Right ventricle myocardium superior (tissue), 1 donor: ENCODE measurements around the gene VCAM1. TPM values are rescaled to one million over a fixed set of nuclear protein-coding genes. Genes with fewer than 3 reads are reported as not detected.
A peak's percentile ranks its signal among the peaks of the same experiment; 100 is the strongest.
"Not testable (repeated sequence)": the region's sequence is repeated elsewhere in the genome, so short reads cannot be mapped to it uniquely, and the experiment has no call there.

ENCODE experiments used
- ATAC-seq: fragments of 200-7000 bp; cut with Tn5 transposase; one replicate; pipeline ENCODE4 v1.9.1; 2020; ENCODE audit warnings: mild to moderate bottlenecking; ENCODE audit not compliant: poor library complexity
- DNase-seq: peaks from one replicate; pipeline ENCODE4 v3.0.0-alpha.2; 2020
- intact Hi-C: fragments of 100-400 bp; cut with DNase I; formaldehyde crosslinking; loops from one replicate; pipeline ENCODE4 v1.11.2; 2022
- long read RNA-seq: library from polyadenylated mRNA; unstranded; transcript quantifications from one replicate; pipeline ENCODE4 v2.0.0, GENCODE V29; 2021
- total RNA-seq: library from RNA; stranded (reverse); fragmentation: NEBNext Ultra II Directional; extraction: Animal tissue kit (Norgen Biotek cat#: 25700); gene quantifications from one replicate; pipeline ENCODE4 v1.2.1, GENCODE V29; 2021
- donor health status: DM: no; HTN: yes; CAD: no; lungs with severe emphysema.

The VCAM1 gene, protein sequence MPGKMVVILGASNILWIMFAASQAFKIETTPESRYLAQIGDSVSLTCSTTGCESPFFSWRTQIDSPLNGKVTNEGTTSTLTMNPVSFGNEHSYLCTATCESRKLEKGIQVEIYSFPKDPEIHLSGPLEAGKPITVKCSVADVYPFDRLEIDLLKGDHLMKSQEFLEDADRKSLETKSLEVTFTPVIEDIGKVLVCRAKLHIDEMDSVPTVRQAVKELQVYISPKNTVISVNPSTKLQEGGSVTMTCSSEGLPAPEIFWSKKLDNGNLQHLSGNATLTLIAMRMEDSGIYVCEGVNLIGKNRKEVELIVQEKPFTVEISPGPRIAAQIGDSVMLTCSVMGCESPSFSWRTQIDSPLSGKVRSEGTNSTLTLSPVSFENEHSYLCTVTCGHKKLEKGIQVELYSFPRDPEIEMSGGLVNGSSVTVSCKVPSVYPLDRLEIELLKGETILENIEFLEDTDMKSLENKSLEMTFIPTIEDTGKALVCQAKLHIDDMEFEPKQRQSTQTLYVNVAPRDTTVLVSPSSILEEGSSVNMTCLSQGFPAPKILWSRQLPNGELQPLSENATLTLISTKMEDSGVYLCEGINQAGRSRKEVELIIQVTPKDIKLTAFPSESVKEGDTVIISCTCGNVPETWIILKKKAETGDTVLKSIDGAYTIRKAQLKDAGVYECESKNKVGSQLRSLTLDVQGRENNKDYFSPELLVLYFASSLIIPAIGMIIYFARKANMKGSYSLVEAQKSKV
- total RNA-seq, result 2.5 TPM
- long read RNA-seq, partial matches to known transcripts, result 0 of 4 reads
- long read RNA-seq, other reads (novel, unspliced or antisense), result 0 of 4 reads

DNA sequence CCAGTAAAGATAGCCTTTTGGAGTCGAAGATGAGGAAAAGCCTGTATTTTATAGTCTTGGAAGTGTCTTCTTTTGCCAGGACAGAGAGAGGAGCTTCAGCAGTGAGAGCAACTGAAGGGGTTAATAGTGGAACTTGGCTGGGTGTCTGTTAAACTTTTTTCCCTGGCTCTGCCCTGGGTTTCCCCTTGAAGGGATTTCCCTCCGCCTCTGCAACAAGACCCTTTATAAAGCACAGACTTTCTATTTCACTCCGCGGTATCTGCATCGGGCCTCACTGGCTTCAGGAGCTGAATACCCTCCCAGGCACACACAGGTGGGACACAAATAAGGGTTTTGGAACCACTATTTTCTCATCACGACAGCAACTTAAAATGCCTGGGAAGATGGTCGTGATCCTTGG is at the start of gene VCAM1:
TSS of gene VCAM1 (plus strand) at position 253 of the 400 bp plus-strand sequence. CDS start at position 372, 119 bp downstream.
- DNase-seq, result no peak
- peak; percentile 62 for ATAC-seq
- intact Hi-C loops, result no loop called here

- ATAC-seq (no peak), DNase-seq (no peak)
- intact Hi-C loops, result no loop called here
Measured at GRCh38 chr1:100670083-100670482, 49.5 kb upstream of the VCAM1 start.

DNA sequence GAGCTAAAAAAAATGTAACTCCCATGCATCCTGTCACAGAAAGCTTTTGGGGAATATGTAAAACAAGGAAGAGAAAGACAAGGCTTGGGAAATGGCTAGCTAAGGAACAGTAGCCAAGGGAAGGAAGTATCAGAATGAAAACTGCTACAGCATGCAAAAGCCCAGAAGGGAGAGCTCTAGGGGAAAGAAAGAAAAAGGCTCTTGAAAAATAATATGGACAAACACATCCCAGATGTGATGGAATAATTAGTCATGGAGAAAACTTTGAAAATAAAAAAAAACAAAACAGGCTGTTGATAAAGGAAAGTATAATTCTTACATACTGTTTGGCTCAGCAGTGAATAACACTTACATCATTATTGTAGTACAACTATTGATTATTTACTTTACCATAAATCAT is 47.9 kb upstream of the VCAM1 start:
- intact Hi-C loops, result no loop called here
- ATAC-seq, result no peak
- DNase-seq, result no peak

GRCh38 chr1:100683448-100684349 is 35.8 kb upstream of the VCAM1 start:
- intact Hi-C loops, result no loop called here
- DNase-seq (no peak), ATAC-seq (no peak)

GRCh38 chr1:100699744-100700143 is 19.8 kb upstream of the VCAM1 start:
- intact Hi-C loops, result no loop called here
- ATAC-seq (no peak), DNase-seq (no peak)

- intact Hi-C loops, result no loop called here
- no peak for DNase-seq
- no peak for ATAC-seq
Measured at GRCh38 chr1:100700586-100700985, 19.0 kb upstream of the VCAM1 start.

- ATAC-seq (no peak), DNase-seq (no peak)
- intact Hi-C loops, result no loop called here
Measured at GRCh38 chr1:100703052-100703451, 16.5 kb upstream of the VCAM1 start.

DNA sequence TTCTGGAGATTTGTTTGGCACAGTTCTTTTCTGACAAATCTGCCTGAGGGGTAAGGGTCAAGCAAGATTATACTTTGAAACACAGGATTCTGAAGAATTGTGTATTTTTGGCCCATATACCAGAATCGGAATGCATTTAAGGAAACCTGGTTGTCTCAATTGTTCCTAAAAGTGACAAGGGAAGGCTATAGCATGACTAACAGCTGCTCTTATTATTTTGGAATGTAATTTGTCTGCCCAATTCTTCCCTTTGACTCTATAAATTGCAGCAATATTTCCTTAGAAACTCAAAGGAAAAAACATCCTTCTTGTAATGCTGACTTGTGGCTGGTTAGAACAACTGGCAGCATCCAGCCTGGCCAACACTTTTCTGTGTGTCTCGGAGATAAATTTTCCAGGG is 15.8 kb upstream of the VCAM1 start:
- no peak for ATAC-seq
- intact Hi-C loops, result no loop called here
- no peak for DNase-seq

GRCh38 chr1:100704473-100704872 is 15.1 kb upstream of the VCAM1 start:
- intact Hi-C loops, result no loop called here
- no peak for DNase-seq
- no peak for ATAC-seq

DNA sequence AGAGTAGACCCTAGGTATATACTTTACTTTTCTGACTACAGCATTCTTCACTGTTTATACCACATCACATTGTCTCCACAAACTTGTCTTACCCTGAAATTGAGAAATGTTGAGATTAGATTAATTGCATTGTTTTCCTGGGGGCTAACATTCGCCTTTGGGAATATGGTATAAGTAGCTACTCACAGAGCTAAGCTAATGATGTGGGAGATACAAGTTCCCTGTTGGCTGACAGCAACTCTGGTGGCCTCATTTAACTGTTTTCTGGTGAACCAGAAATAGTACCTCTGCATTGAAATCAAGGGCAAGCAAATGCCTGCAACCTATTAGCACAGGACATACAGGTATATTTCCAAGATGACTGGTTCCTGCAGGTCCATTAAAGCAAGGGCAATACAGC is 13.2 kb upstream of the VCAM1 start:
- intact Hi-C loops, result no loop called here
- ATAC-seq, result no peak
- DNase-seq, result no peak

DNA sequence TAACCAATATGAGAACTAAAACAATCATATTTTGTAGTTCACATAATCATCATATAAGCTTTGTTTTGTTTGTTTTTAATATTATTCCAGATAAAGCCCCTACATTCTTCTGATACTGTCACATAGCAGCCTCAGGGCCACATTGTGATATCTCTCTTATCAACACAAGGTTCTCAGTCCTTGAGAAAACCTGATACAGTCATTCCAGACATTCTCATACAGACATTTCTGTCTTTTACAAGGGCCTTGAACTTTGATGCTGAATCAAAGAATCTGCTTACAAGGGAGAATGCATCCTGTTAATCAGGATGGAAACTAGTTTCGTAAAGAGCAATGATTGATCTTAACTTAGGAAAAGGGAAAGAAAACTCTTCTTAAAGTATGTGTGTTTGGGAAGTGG is 12.7 kb upstream of the VCAM1 start:
- ATAC-seq, result no peak
- intact Hi-C loops, result no loop called here
- no peak for DNase-seq

- intact Hi-C loops, result no loop called here
- DNase-seq, result no peak
- ATAC-seq, result no peak
Measured at GRCh38 chr1:100708476-100709062, 11.0 kb upstream of the VCAM1 start.

DNA sequence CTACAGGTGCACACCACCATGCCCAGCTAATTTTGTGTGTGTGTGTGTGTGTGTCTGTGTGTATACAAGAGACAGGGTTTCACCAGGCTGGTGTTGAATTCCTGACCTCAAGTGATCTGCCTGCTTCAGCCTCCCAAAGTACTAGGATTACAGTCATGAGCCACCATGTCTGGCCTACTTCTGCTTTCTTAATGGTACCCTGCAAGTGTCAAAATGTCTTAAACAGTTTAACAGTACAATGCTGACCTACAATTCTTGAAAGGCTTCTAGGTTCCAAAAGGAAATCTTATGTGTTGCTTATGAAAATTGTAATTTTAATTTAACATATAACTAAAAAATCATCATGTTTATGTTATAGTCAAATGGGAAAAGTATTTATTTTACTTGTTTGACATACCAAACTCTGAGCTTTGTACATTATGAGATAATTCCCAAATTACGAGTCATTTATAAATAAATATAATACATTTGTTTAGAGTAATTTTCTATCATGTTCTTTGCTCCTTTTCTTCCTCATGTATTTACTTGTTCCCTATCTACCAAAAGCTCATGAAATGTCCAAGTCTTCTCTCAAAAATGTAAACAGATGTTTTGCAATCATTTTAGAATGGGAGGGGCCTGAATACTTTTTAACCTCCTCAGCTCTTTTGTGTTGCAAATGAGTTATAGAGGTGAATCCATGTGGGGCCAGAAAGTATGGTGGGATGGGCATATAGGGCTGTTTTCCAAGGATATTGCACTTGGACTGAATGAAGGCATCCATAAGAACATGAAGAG is 8.4 kb upstream of the VCAM1 start:
- no peak for ATAC-seq
- DNase-seq, result no peak
- intact Hi-C loops, result no loop called here

- DNase-seq, intact Hi-C loops, ATAC-seq: not testable (repeated sequence)
Measured at GRCh38 chr1:100713027-100713426, 6.5 kb upstream of the VCAM1 start.

DNA sequence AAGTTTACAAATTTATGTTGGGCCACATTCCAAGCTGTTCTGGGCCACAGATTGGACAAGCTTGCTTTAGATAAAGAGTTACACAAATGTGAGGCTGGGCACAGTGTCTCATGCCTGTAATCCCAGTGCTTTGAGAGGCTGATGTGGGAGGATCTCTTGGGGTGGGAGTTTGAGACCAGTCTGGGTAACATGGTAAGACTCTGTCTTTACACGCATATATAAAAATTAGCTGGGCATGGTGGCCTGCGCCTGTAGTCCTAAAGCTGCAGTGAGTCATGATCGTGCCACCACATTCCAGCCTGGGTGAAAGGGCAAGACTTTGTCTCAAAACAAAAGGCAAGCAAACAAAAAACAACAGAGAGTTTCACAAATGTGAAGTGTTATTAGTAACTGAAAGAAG is 5.9 kb upstream of the VCAM1 start:
- intact Hi-C loops, result no loop called here
- ATAC-seq, result no peak

GRCh38 chr1:100714599-100714998 is 4.9 kb upstream of the VCAM1 start:
- no peak for ATAC-seq
- intact Hi-C loops, result no loop called here

More for the DNA sequence above, 5.9 kb upstream of the VCAM1 start:
- DNase-seq, result no peak

GRCh38 chr1:100717218-100717617 is 2.3 kb upstream of the VCAM1 start:
- no peak for ATAC-seq
- intact Hi-C loops, result no loop called here
- no peak for DNase-seq

More at GRCh38 chr1:100714599-100714998, 4.9 kb upstream of the VCAM1 start:
- DNase-seq, result no peak

DNA sequence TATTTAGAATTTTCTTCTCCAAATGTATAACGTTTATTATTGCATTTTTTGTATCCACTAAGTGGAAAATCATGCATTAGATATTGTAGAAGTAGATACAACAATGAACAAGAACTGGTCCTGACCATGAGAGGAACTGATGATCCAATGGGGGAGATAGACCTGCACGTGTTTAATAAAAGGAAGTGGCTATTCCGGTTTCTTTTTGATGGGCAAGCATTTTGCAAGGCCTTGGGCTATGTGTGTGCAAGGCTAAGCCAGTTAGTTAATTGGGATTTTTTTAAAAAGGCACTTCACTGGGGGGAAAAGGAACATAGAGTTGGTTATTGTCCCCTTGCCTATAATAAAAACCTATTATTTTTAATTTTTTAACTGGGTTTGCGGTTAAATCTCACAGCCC is 961 bp upstream of the VCAM1 start:
- peak; percentile 65 for ATAC-seq
- intact Hi-C loops, result no loop called here
- no peak for DNase-seq
